ENCODE data around the gene SERINC3.

Gene SERINC3

DNA sequence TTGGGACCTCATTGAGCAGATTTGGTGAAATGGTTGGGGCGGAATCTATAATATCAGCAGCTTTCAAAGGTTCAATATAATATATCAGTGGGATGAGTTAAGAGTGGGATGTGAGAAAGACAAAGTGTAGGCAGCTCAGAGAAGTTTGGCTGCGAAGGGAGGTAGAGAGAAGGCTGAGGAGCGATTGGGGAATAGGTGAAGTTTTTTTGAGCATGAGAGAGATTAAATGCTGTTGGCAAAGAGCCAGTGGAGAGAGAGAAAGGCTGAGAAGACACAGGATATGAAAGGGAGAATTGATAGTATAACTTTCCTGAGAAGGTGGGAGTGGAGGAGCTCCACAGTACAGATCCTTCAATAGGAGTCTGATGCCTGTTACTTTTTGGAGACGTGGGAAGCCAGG is 12.1 kb upstream of the SERINC3 start:
- Histone ChIP-seq H3K4me3 (ENCODE audit: extremely low read depth, insufficient read depth, low read length, poor library complexity, severe bottlenecking) (no peak overlapping the region), H3K9me3 (ENCODE audit: control insufficient read depth, low read length) (peaks cover 3% of the 10 kb centered on the region), H3K27ac (ENCODE audit: low read depth, low read length, severe bottlenecking) (no peak overlapping the region), H3K4me1 (ENCODE audit: control insufficient read depth, insufficient read depth, low read length, poor library complexity, severe bottlenecking) (peaks cover 9% of the 10 kb centered on the region), H3K36me3 (ENCODE audit: control insufficient read depth, insufficient read depth, low read length) (no peaks in the 10 kb centered on the region)
- WGBS, 2 experiments (ENCODE audit: insufficient coverage in 2 of 2), result 97% methylated on average over 3 of the region's 4 CpGs

DNA sequence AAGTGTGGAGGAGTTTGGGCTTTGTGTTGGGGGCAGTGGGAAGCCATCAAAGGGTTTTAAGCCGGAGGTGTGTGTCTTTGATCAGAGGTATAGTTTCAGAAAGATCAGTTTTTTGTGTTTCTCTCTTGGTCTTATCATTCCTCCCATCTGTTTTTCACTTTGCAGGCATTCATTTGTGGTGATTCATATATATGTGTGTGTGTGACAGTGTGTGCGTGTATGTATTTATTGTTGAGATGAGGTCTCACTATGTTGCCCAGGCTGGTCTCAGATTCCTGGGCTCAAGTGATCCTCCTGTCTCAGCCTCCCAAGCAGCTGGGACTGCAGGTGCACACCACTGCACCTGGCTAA is 11.1 kb upstream of the SERINC3 start:
- peaks cover 3% of the 10 kb centered on the region for H3K9me3 ChIP-seq (ENCODE audit: control insufficient read depth, low read length)
- H3K4me1 ChIP-seq (ENCODE audit: control insufficient read depth, insufficient read depth, low read length, poor library complexity, severe bottlenecking), result peaks cover 9% of the 10 kb centered on the region
- peak overlapping the region; percentile 49 for H3K27ac ChIP-seq (ENCODE audit: low read depth, low read length, severe bottlenecking)
- no peaks in the 10 kb centered on the region for H3K36me3 ChIP-seq (ENCODE audit: control insufficient read depth, insufficient read depth, low read length)
- WGBS, 2 experiments (ENCODE audit: insufficient coverage in 2 of 2), result 63 to 100% methylated on average over 1 of the region's 2 CpGs
- peak overlapping the region; percentile 74 for H3K4me3 ChIP-seq (ENCODE audit: extremely low read depth, insufficient read depth, low read length, poor library complexity, severe bottlenecking)

DNA sequence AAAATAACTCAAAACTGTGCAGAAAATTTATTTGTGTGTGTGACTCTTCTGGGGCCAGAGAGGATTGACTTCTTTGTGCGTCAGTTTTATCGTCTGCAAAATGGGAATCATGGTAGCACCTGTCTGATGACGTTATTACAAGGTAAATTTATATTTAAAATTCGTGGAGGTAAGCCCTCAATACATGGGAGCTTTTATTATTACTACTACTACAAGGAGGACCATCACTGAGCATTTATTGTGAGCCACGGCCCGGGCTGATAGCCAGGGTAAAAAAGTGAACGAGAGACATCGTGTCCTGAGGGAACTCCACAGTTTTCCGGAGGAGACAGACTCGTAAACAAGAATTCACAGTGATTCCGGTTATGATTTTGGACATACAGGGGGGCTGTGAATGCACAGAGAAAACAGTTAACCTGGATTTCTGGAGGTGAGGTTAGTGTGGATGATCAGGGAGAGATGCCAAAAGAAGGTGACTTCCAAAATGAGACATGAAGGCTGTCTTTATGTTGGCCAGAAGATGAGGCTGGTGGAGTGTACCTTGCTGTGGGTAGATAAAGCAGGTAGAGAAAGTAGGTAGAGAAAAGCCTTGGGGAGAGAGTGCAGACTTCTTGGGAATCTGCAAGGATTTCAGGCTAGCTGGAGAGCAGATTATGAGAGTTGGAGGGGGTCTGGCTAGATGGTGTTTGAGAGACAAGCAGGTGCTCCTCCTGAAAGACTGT is 10.6 kb upstream of the SERINC3 start:
- WGBS, 2 experiments (ENCODE audit: insufficient coverage in 2 of 2), result 47 to 57% methylated on average over 7 to 8 of the region's 11 CpGs
- H3K36me3 ChIP-seq (ENCODE audit: control insufficient read depth, insufficient read depth, low read length), result no peaks in the 10 kb centered on the region
- peaks cover 3% of the 10 kb centered on the region for H3K9me3 ChIP-seq (ENCODE audit: control insufficient read depth, low read length)
- H3K27ac ChIP-seq (ENCODE audit: low read depth, low read length, severe bottlenecking), result peak overlapping the region; percentile 49
- peaks cover 9% of the 10 kb centered on the region for H3K4me1 ChIP-seq (ENCODE audit: control insufficient read depth, insufficient read depth, low read length, poor library complexity, severe bottlenecking)
- H3K4me3 ChIP-seq (ENCODE audit: extremely low read depth, insufficient read depth, low read length, poor library complexity, severe bottlenecking), result peak overlapping the region; percentile 74

DNA sequence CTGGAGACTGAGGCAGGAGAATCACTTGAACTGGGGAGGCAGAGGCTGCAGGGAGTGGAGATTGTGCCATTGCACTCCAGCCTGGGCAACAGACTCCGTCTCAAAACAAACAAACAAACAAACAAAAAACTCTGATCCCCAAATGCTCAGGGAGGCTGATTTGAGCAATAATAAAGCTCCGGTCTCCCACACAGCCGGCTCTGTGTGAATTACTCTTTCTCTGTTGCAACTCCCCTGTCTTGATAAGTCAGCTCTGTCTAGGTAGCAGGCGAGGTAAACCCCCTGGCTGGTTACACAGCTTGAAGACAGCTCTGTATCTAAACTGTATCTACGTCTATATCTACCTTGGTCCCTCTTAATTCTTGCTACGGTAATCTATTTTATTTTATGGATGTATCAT is 6.4 kb upstream of the SERINC3 start:
- WGBS, 2 experiments (ENCODE audit: insufficient coverage in 2 of 2), result 84 to 98% methylated on average over 4 of the region's 6 CpGs
- H3K36me3 ChIP-seq (ENCODE audit: control insufficient read depth, insufficient read depth, low read length), result no peaks in the 10 kb centered on the region
- H3K4me1 ChIP-seq (ENCODE audit: control insufficient read depth, insufficient read depth, low read length, poor library complexity, severe bottlenecking), result peaks cover 36% of the 10 kb centered on the region
- peaks cover 3% of the 10 kb centered on the region for H3K9me3 ChIP-seq (ENCODE audit: control insufficient read depth, low read length)
- H3K4me3 ChIP-seq (ENCODE audit: extremely low read depth, insufficient read depth, low read length, poor library complexity, severe bottlenecking), result no peak overlapping the region
- no peak overlapping the region for H3K27ac ChIP-seq (ENCODE audit: low read depth, low read length, severe bottlenecking)

DNA sequence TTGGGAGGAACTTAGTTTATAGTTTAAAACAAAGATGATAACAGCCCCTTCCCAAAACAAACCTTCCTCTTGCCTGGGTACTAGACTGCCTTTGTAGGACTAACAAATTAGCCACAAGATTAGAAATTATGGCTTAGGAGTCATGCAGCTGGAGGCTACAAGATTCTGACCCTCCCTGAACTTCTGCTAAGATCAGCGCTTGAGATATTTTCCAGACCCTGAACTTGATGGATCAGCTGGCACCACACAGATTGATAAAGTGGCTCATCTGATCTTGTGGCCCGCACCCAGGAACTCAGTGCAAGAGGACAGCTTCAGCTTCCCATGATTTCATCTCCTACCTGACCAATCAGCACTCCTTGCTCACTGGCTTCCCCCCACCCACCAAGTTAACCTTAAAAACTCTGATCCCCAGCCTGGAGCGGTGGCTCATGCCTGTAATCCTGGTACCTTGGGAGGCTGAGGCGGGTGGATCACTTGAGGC is 5.9 kb upstream of the SERINC3 start:
- peaks cover 3% of the 10 kb centered on the region for H3K9me3 ChIP-seq (ENCODE audit: control insufficient read depth, low read length)
- 93 to 98% methylated on average over 4 of the region's 4 CpGs for WGBS, 2 experiments (ENCODE audit: insufficient coverage in 2 of 2)
- H3K36me3 ChIP-seq (ENCODE audit: control insufficient read depth, insufficient read depth, low read length), result no peaks in the 10 kb centered on the region
- no peak overlapping the region for H3K27ac ChIP-seq (ENCODE audit: low read depth, low read length, severe bottlenecking)
- no peak overlapping the region for H3K4me3 ChIP-seq (ENCODE audit: extremely low read depth, insufficient read depth, low read length, poor library complexity, severe bottlenecking)
- peaks cover 36% of the 10 kb centered on the region for H3K4me1 ChIP-seq (ENCODE audit: control insufficient read depth, insufficient read depth, low read length, poor library complexity, severe bottlenecking)

- Histone ChIP-seq H3K36me3 (ENCODE audit: control insufficient read depth, insufficient read depth, low read length) (no peaks in the 10 kb centered on the region), H3K4me3 (ENCODE audit: extremely low read depth, insufficient read depth, low read length, poor library complexity, severe bottlenecking) (no peak overlapping the region), H3K9me3 (ENCODE audit: control insufficient read depth, low read length) (peaks cover 3% of the 10 kb centered on the region), H3K27ac (ENCODE audit: low read depth, low read length, severe bottlenecking) (peak overlapping the region; percentile 63), H3K4me1 (ENCODE audit: control insufficient read depth, insufficient read depth, low read length, poor library complexity, severe bottlenecking) (peaks cover 36% of the 10 kb centered on the region)
- 48 to 53% methylated on average over 4 to 5 of the region's 6 CpGs for WGBS, 2 experiments (ENCODE audit: insufficient coverage in 2 of 2)
Measured at GRCh38 chr20:44526129-44526528, 4.3 kb upstream of the SERINC3 start.

DNA sequence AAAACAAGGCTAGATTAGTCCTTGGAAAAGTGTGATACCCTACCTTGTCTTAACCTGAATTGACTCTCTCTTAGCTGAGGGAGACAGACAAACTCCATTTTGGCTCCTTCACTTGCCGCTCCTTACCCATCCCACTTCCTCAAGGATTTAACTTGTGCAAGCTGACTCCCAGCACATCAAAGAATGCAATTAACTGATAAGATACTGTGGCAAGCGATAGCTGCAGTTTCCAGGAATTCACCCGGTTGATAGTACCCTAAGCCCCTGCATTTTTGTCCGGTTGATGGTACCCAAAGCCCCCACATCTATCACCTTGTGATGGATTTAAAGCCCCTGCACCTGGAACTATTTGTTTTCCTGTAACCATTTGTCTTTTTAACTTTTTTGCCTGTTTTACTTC is 1.9 kb upstream of the SERINC3 start:
- H3K36me3 ChIP-seq (ENCODE audit: control insufficient read depth, insufficient read depth, low read length), result peaks cover 18% of the 10 kb centered on the region
- peak overlapping the region; percentile 97 for H3K27ac ChIP-seq (ENCODE audit: low read depth, low read length, severe bottlenecking)
- WGBS, 2 experiments (ENCODE audit: insufficient coverage in 2 of 2), result 42 to 51% methylated on average over 3 to 4 of the region's 4 CpGs
- H3K9me3 ChIP-seq (ENCODE audit: control insufficient read depth, low read length), result no peaks in the 10 kb centered on the region
- H3K4me1 ChIP-seq (ENCODE audit: control insufficient read depth, insufficient read depth, low read length, poor library complexity, severe bottlenecking), result peaks cover 50% of the 10 kb centered on the region
- H3K4me3 ChIP-seq (ENCODE audit: extremely low read depth, insufficient read depth, low read length, poor library complexity, severe bottlenecking), result no peak overlapping the region

- peaks cover 18% of the 10 kb centered on the region for H3K36me3 ChIP-seq (ENCODE audit: control insufficient read depth, insufficient read depth, low read length)
- H3K9me3 ChIP-seq (ENCODE audit: control insufficient read depth, low read length), result no peaks in the 10 kb centered on the region
- peak overlapping the region; percentile 97 for H3K27ac ChIP-seq (ENCODE audit: low read depth, low read length, severe bottlenecking)
- no CpG with 5 or more reads among the region's 1 CpG for WGBS, 2 experiments (ENCODE audit: insufficient coverage in 2 of 2)
- no peak overlapping the region for H3K4me3 ChIP-seq (ENCODE audit: extremely low read depth, insufficient read depth, low read length, poor library complexity, severe bottlenecking)
- H3K4me1 ChIP-seq (ENCODE audit: control insufficient read depth, insufficient read depth, low read length, poor library complexity, severe bottlenecking), result peaks cover 50% of the 10 kb centered on the region
Measured at GRCh38 chr20:44522841-44523240, 971 bp upstream of the SERINC3 start.

GRCh38 chr20:44520881-44521280 is 989 bp downstream of the SERINC3 start:
- 73 to 88% methylated on average over 1 to 2 of the region's 3 CpGs for WGBS, 2 experiments (ENCODE audit: insufficient coverage in 2 of 2)
- peak overlapping the region; percentile 94 for H3K4me3 ChIP-seq (ENCODE audit: extremely low read depth, insufficient read depth, low read length, poor library complexity, severe bottlenecking)
- peaks cover 43% of the 10 kb centered on the region for H3K4me1 ChIP-seq (ENCODE audit: control insufficient read depth, insufficient read depth, low read length, poor library complexity, severe bottlenecking)
- peaks cover 29% of the 10 kb centered on the region for H3K36me3 ChIP-seq (ENCODE audit: control insufficient read depth, insufficient read depth, low read length)
- no peaks in the 10 kb centered on the region for H3K9me3 ChIP-seq (ENCODE audit: control insufficient read depth, low read length)
- H3K27ac ChIP-seq (ENCODE audit: low read depth, low read length, severe bottlenecking), result no peak overlapping the region

DNA sequence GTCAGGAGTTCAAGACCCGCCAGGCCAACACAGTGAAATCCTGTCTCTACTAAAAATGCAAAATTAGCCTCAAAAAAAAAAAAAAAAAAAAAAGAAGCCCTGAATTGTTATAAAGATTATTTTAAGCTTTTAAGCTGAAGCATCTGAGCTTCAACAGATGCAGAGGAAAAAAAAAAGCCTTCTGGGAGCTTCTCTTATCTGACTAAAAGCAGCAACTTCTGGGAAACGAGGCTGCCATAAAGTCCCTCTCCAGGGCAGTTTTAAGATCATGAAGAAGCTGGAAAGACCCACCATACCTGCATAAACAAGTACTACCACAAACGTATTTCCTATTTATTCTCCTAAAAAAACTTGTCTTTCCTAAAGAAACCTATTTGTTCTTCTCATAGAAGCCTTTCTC is 3.6 kb downstream of the SERINC3 start:
- peaks cover 22% of the 10 kb centered on the region for H3K4me1 ChIP-seq (ENCODE audit: control insufficient read depth, insufficient read depth, low read length, poor library complexity, severe bottlenecking)

DNA sequence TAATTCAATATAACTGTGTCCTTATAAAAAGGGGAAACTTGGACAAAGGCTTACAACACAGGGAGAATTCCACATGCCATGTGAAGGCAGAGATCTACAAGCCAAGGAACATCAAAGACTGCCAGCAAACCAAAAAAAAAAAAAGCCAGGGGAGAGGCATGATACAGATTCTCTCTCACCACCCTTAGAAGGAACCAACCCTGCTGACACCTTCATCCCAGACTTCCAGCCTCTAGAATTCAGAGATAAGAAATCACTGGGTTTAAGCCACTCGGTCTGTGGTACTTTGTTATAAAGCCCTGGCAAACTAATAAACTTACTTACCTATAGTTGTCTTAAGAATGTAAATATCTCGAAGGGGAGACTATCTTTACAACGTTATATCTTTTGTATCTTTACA is 4.4 kb downstream of the SERINC3 start:
- Histone ChIP-seq H3K36me3 (ENCODE audit: control insufficient read depth, insufficient read depth, low read length) (peaks cover 56% of the 10 kb centered on the region), H3K9me3 (ENCODE audit: control insufficient read depth, low read length) (no peaks in the 10 kb centered on the region), H3K4me1 (ENCODE audit: control insufficient read depth, insufficient read depth, low read length, poor library complexity, severe bottlenecking) (peaks cover 18% of the 10 kb centered on the region), H3K4me3 (ENCODE audit: extremely low read depth, insufficient read depth, low read length, poor library complexity, severe bottlenecking) (no peak overlapping the region), H3K27ac (ENCODE audit: low read depth, low read length, severe bottlenecking) (no peak overlapping the region)
- no CpG with 5 or more reads among the region's 3 CpGs for WGBS, 2 experiments (ENCODE audit: insufficient coverage in 2 of 2)

More for the DNA sequence above, 3.6 kb downstream of the SERINC3 start:
- Histone ChIP-seq H3K9me3 (ENCODE audit: control insufficient read depth, low read length) (no peaks in the 10 kb centered on the region), H3K36me3 (ENCODE audit: control insufficient read depth, insufficient read depth, low read length) (peaks cover 48% of the 10 kb centered on the region), H3K4me3 (ENCODE audit: extremely low read depth, insufficient read depth, low read length, poor library complexity, severe bottlenecking) (no peak overlapping the region), H3K27ac (ENCODE audit: low read depth, low read length, severe bottlenecking) (no peak overlapping the region)
- 75 to 100% methylated on average over 1 to 2 of the region's 3 CpGs for whole genome bisulfite sequencing, 2 experiments (ENCODE audit: insufficient coverage in 2 of 2)
